DLD1 (cell line): ENCODE measurements around the gene DNAJC1.

Source experiments
- in situ Hi-C: cut with HindIII; loops from 2 replicates; pipeline ENCODE4 v1.10.0; 2017; ENCODE audit warnings: low sequenced_read_pairs

Gene DNAJC1

GRCh38 chr10:21964983-21965665 is 38.4 kb downstream of the DNAJC1 start:
- in situ Hi-C loops = no loop called here

- in situ Hi-C loops = no loop called here
These were observed 41.2 kb downstream of the DNAJC1 start for GRCh38 chr10:21962358-21962757.

DNA sequence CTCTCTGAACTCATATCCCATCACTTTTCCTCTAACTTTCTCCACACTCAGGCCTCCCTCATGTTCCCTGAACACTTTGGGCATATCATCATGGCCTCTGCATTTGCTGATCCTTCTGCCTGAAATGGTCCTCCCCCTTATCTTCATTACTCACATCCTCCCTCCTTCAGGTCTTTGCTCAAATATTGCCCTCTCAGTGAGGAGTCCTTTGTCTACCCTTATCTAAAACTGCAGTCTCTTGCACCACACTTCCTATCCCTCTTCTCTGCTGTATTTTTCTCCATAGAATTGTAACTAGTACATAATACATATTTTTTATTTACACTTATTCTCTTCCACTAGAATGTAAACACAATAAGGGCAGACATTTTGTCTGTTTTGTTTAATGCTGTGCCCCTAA is 41.7 kb downstream of the DNAJC1 start:
- in situ Hi-C loops = no loop called here

DNA sequence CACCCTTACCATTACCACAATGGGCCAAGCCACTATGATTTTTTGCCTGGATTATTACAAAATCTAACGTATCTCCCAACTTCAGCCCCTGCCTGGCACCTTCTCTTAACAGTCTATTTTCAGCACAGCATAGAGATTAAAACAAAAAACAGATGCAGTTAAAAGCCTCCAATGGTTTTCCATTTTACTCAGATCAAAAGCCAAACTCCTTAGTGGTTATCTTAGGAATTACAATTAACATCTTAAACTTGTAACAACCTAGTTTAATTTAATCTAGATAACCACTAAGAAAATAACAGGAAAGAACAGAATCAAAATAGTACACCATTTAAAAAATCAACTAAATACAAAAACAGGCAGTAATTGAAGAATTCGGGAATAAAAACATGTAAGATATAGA is 43.5 kb downstream of the DNAJC1 start:
- in situ Hi-C loops = no loop called here

DNA sequence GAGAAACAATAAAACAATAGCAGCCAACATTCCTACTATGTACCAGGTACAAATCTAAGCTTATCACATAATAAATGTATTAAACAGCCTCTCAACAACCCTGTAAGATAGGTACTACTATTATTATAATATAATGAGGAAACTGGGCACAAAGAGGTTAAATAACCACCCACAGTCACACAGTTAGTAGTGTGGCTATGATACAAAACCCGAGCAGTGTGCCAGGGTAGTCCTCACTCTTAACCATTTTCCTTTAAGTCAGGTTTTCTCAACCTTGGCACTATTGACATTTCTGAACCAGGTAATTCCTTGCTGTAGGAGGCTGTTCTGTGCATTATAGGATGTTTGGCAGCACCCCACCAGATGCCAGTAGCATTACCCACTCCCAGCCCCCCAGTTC is 48.8 kb downstream of the DNAJC1 start:
- in situ Hi-C loops = no loop called here

GRCh38 chr10:21954132-21954531 is 49.4 kb downstream of the DNAJC1 start:
- in situ Hi-C loops = no loop called here

- in situ Hi-C loops = no loop called here
These were observed 49.9 kb downstream of the DNAJC1 start for GRCh38 chr10:21953585-21954057.

GRCh38 chr10:21950566-21950965 is 53.0 kb downstream of the DNAJC1 start:
- in situ Hi-C loops = no loop called here

DNA sequence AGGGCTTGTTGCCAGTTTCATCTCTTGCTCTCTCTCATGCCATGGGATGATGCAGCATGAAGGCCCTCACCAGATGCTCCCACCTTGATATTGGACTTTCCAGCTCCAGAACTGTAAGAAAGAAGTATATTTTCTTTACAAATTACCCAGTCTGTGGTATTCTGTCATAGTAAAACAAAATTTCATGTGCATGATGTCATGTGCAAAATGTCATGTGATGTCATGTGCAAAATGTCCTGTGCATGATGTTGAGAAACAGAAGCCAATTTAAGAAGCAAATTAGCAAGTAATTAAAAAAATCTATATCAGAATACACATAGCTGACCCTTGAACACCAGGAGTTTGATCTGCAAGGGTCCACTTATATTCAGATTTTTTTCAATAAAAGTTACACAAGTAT is 56.6 kb downstream of the DNAJC1 start:
- in situ Hi-C loops = no loop called here

DNA sequence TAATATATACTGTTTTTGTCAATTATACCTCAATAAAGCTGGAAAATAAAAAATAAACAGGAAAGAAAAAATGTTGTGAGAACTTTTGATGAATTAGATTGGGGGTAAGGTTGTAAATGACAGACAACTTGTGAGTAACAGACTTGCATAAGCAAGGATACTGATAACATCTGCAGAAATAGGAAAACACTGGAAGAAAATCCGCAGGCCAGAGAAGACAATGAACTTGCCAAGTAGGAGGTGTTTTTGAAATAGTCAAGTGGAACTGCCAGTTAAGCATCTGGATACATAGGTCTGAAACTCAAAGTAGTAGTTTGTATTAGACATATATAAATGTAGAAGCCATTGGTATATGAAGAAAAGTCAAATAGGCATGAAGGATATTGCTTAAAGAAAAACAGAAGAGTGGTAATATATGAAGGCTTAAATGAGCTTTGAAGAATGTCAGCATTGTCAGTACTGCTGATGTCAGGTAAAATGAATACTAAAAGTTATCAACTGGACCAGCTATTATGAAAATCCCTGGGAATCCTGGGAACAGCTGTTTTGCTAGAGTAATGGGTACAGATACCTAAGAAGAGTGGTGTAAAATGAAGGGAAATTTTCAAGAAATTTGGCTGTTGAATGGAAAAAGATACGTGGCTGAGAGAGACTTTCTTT is 58.7 kb downstream of the DNAJC1 start:
- in situ Hi-C loops = no loop called here

GRCh38 chr10:21943633-21944265 is 59.8 kb downstream of the DNAJC1 start:
- in situ Hi-C loops = no loop called here

DNA sequence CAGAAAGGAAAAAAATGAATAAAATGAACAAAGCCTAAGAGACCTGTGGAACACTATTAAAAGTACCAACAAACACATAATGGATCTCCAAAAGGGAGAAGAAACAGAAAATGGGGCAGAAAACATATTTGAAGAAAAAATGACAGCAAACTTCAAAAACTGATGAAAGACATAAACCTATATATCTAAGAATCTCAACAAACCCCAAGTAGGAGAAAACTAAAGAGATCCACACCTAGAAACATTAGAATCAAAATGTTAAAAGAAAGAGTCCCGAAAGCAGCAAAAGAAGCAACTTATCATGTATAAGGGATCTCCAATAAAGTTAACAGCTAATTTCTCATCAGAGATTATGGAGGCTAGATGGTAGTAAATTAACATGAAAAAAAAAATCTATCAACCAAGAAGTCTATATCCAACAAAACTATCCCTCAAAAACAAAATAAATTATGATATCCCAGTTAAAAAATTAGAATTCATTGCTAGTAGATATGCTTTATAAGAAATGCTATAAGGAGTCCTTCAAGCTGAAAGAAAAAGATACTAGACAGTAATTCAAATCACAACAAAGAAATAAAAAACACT is 68.0 kb downstream of the DNAJC1 start:
- in situ Hi-C loops = no loop called here

DNA sequence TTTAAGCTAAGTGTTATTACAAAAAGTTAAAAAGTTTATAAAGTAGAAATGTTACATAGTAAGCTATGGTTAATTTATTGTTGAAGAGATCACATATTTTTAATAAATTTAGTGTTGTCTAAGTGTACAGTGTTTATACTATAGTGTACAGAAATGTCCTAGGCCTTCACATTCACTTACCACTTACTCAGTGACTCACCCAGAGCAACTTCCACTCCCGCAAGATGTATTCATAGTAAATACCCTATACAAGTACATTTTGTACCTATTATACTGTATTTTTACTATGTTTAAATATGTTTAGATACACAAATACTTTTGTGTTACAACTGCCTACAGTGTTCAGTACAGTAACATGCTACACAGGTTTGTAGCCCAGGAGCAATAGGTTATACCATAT is 69.2 kb downstream of the DNAJC1 start:
- in situ Hi-C loops = no loop called here

DNA sequence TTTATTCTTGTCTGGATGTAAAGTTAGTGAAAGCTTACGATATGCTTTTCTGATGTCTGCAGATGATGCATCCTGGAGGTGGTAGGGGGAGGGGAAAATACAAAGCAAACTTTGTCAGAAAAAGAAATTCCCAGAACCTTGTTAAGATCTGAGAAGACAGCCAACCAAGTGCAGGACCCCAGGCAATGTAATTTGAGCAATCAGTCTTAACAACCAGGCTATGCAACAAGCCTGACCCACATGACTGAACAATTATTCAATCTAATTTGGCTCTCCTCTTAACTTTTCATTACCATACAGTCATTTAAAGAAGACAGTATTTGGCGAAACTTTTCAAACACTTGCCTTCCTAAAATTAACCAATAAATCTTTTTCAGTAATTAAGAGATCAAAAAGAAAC is 74.5 kb downstream of the DNAJC1 start:
- in situ Hi-C loops = no loop called here

DNA sequence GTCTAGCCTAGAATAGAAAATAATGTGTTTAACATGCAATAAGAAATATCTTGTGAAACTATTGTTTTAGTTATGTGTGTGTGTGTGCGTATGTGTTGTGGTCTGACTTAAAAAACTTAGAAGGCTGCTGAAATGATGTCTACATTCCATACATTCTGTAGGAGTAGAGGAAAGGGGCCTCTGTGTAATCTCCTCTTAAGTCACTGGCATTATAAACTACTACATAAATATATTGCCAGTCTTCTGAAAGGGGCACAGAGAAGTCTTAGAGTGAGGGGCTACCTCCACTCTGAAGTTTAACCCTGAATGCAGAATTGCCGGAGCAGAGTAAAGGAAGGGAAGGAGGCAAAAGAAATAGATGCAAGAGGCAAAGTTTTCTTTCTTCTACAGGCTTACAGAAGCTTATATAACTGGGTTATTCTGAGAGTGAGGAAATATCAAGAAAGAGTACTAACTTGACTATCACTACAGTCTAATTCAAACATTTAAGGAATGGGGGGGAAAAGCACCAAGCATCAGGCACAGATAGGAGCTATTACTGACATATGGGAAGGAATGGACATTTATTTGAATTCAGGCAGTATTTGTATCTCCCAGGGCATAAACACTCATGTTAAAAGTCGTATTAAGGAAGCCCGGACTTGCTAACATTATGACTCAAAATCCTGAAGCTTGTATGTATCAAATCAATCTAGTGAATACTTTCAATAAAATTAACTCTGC is 75.7 kb downstream of the DNAJC1 start:
- in situ Hi-C loops = no loop called here

DNA sequence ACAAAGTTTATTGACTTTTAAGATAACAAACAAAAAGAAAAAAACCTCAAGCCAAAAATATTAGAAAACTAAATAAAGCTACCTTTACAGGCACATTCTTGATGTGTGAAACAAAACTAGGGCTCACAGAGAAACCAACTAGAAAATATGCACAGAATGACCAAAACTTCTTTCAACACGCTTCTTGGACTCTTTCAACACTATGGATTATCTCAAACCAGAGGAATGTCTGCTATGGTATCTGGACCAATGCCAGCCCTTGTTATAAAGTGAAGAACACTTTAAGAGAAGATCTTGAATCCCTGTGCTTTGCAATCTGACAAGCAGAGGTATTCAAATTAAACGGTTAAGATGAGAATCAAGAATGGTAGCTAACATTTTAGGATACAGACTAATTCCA is 76.6 kb downstream of the DNAJC1 start:
- in situ Hi-C loops = no loop called here

- in situ Hi-C loops = no loop called here
These were observed 77.1 kb downstream of the DNAJC1 start for GRCh38 chr10:21926358-21926925.

- in situ Hi-C loops = no loop called here
These were observed 77.7 kb downstream of the DNAJC1 start for GRCh38 chr10:21925851-21926250.

DNA sequence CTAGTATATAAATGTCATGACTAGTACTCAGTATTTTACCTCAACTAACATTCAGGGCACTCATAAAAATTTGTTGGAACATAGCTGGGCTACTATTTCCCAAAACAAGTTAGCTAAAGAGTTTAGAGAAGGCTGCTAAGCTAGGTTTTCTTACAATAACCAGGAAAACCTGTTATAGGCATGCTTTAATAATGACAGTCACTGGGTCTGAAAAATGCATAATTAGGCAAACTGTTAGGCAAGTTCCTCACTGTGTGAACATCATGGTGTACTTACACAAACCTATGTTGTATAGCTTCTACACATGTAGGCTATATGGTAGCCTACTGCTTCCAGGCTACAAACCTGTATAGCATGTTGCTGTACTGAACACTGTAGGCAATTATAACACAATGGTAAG is 79.0 kb downstream of the DNAJC1 start:
- in situ Hi-C loops = no loop called here

GRCh38 chr10:21920633-21921032 is 82.9 kb downstream of the DNAJC1 start:
- in situ Hi-C loops = no loop called here

- in situ Hi-C loops = no loop called here
These were observed 83.6 kb downstream of the DNAJC1 start for GRCh38 chr10:21919906-21920305.
